Mesothelial cell of epicardium (in vitro differentiated cells): Measurements from ENCODE around the gene COTL1. TPM values are rescaled to one million over a fixed set of nuclear protein-coding genes. Genes with fewer than 3 reads are reported as not detected.

Source experiments
- DNase-seq, 2 experiments: peaks; one replicate each; pipeline ENCODE4 v3.0.0; 2021; ENCODE audit warnings: low spot score in 2 of 2; ENCODE audit not compliant: unreplicated experiment in 2 of 2
- H3K27ac Mint-ChIP-seq: 2 replicates; pipeline ENCODE4 v1.8.0; 2021; ENCODE audit warnings: mixed read lengths
- H3K27me3 Mint-ChIP-seq: 2 replicates; pipeline ENCODE4 v1.8.0; 2021; ENCODE audit warnings: low read depth, mixed read lengths
- H3K36me3 Mint-ChIP-seq: 2 replicates; pipeline ENCODE4 v1.8.0; 2021; ENCODE audit warnings: mixed read lengths
- H3K4me1 Mint-ChIP-seq: 2 replicates; pipeline ENCODE4 v1.8.0; 2021; ENCODE audit warnings: mixed read lengths
- H3K4me3 Mint-ChIP-seq: 2 replicates; pipeline ENCODE4 v1.8.0; 2021; ENCODE audit warnings: mild to moderate bottlenecking, moderate library complexity, mixed read lengths
- H3K9me3 Mint-ChIP-seq: 2 replicates; pipeline ENCODE4 v1.8.0; 2021; ENCODE audit warnings: mixed read lengths
- CTCF ChIP-seq: fragments of 200-600 bp; sonication (generic); IDR thresholded peaks from one replicate; pipeline ENCODE4 v1.5.0; 2021; ENCODE audit warnings: antibody characterized with exemption; ENCODE audit not compliant: unreplicated experiment
- total RNA-seq: library from RNA; stranded (reverse); gene quantifications from 3 replicates; pipeline ENCODE4 v1.2.1, GENCODE V29; 2021

The COTL1 gene
- total RNA-seq, 1 donor from 2014 or later = 116 TPM

- Mint-ChIP-seq H3K36me3 (no peaks in the 10 kb centered on the region), H3K4me3 (no peak overlapping the region), H3K27me3 (no peaks in the 10 kb centered on the region), H3K4me1 (peaks cover 23% of the 10 kb centered on the region), H3K27ac (peak overlapping the region; percentile 69), H3K9me3 (no peaks in the 10 kb centered on the region)
- no peak for DNase-seq
- TF ChIP-seq CTCF = no peak
Observed at GRCh38 chr16:84555418-84556196, 62.3 kb downstream of the COTL1 start.

GRCh38 chr16:84554627-84555328 lies 63.1 kb downstream of the COTL1 start:
- no peaks in the 10 kb centered on the region for H3K27me3 Mint-ChIP-seq
- no peak for DNase-seq
- TF ChIP-seq CTCF = no peak
- H3K9me3 Mint-ChIP-seq = no peaks in the 10 kb centered on the region
- no peaks in the 10 kb centered on the region for H3K36me3 Mint-ChIP-seq
- peaks cover 26% of the 10 kb centered on the region for H3K4me1 Mint-ChIP-seq
- H3K4me3 Mint-ChIP-seq = no peak overlapping the region
- no peak overlapping the region for H3K27ac Mint-ChIP-seq

- TF ChIP-seq CTCF = no peak
- no peaks in the 10 kb centered on the region for H3K9me3 Mint-ChIP-seq
- DNase-seq = no peak
- no peak overlapping the region for H3K27ac Mint-ChIP-seq
- H3K36me3 Mint-ChIP-seq = no peaks in the 10 kb centered on the region
- H3K4me3 Mint-ChIP-seq = no peak overlapping the region
- no peaks in the 10 kb centered on the region for H3K27me3 Mint-ChIP-seq
- peaks cover 33% of the 10 kb centered on the region for H3K4me1 Mint-ChIP-seq
Observed at GRCh38 chr16:84553873-84554399, 63.9 kb downstream of the COTL1 start.

- Mint-ChIP-seq H3K4me1 (peaks cover 37% of the 10 kb centered on the region), H3K4me3 (no peak overlapping the region), H3K27ac (peak overlapping the region; percentile 37), H3K36me3 (no peaks in the 10 kb centered on the region), H3K27me3 (no peaks in the 10 kb centered on the region), H3K9me3 (no peaks in the 10 kb centered on the region)
- TF ChIP-seq CTCF = no peak
- DNase-seq = no peak
Observed at GRCh38 chr16:84552135-84552534, 65.7 kb downstream of the COTL1 start.

GRCh38 chr16:84550096-84550495 lies 67.8 kb downstream of the COTL1 start:
- peaks cover 33% of the 10 kb centered on the region for H3K4me1 Mint-ChIP-seq
- no peak for TF ChIP-seq CTCF

More at GRCh38 chr16:84550096-84550495, 67.8 kb downstream of the COTL1 start:
- DNase-seq = no peak
- H3K36me3 Mint-ChIP-seq = no peaks in the 10 kb centered on the region
- H3K9me3 Mint-ChIP-seq = no peaks in the 10 kb centered on the region
- no peak overlapping the region for H3K27ac Mint-ChIP-seq
- H3K27me3 Mint-ChIP-seq = no peaks in the 10 kb centered on the region
- no peak overlapping the region for H3K4me3 Mint-ChIP-seq
